ENCODE data around the gene ATP10A.

Gene ATP10A

GRCh38 chr15:25740383-25741255 lies 122.5 kb downstream of the ATP10A start:
- H3K9me3 Mint-ChIP-seq = no peaks in the 10 kb centered on the region
- H3K27me3 Mint-ChIP-seq (ENCODE audit: low read depth) = no peaks in the 10 kb centered on the region
- no peak overlapping the region for H3K4me3 Mint-ChIP-seq
- H3K27ac Mint-ChIP-seq = peak overlapping the region; percentile 41
- DNase-seq (ENCODE audit: low spot score) = no peak
- H3K36me3 Mint-ChIP-seq (ENCODE audit: low read depth) = peaks cover 8% of the 10 kb centered on the region
- H3K4me1 Mint-ChIP-seq (ENCODE audit: low read depth) = peaks cover 19% of the 10 kb centered on the region

GRCh38 chr15:25739687-25740121 lies 123.4 kb downstream of the ATP10A start:
- Mint-ChIP-seq H3K9me3 (no peaks in the 10 kb centered on the region), H3K4me1 (ENCODE audit: low read depth) (peaks cover 19% of the 10 kb centered on the region), H3K4me3 (no peak overlapping the region), H3K36me3 (ENCODE audit: low read depth) (peaks cover 10% of the 10 kb centered on the region), H3K27ac (peak overlapping the region; percentile 8), H3K27me3 (ENCODE audit: low read depth) (no peaks in the 10 kb centered on the region)
- DNase-seq (ENCODE audit: low spot score) = peak; percentile 17

GRCh38 chr15:25738171-25738965 lies 124.8 kb downstream of the ATP10A start:
- H3K27ac Mint-ChIP-seq = no peak overlapping the region
- peaks cover 17% of the 10 kb centered on the region for H3K4me1 Mint-ChIP-seq (ENCODE audit: low read depth)
- no peaks in the 10 kb centered on the region for H3K9me3 Mint-ChIP-seq
- H3K27me3 Mint-ChIP-seq (ENCODE audit: low read depth) = no peaks in the 10 kb centered on the region
- H3K36me3 Mint-ChIP-seq (ENCODE audit: low read depth) = peaks cover 8% of the 10 kb centered on the region
- no peak overlapping the region for H3K4me3 Mint-ChIP-seq
- DNase-seq (ENCODE audit: low spot score) = no peak

GRCh38 chr15:25737218-25737643 lies 125.9 kb downstream of the ATP10A start:
- Mint-ChIP-seq H3K27ac (no peak overlapping the region), H3K27me3 (ENCODE audit: low read depth) (no peaks in the 10 kb centered on the region)
- DNase-seq (ENCODE audit: low spot score) = no peak

DNA sequence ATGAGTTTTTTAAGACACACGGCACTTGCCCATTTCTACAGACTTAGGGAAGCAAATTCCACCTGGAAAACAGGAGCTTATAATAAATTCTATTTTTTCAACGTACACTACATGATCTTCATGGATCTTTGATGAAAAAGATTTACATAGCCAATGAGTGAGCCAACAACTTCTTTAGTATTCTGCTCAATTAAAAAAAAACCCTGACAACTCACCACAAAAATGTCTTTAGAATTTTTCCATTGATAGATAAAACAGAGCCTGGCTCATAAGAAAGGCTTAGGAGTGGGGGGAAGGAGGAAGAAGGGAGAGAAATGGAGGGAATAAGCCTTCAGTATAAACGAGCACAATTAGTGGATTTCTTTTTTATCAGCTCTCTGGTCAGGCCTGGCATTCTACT lies 126.7 kb downstream of the ATP10A start:
- no peak overlapping the region for H3K27ac Mint-ChIP-seq
- H3K9me3 Mint-ChIP-seq = no peaks in the 10 kb centered on the region
- H3K36me3 Mint-ChIP-seq (ENCODE audit: low read depth) = peaks cover 8% of the 10 kb centered on the region
- H3K27me3 Mint-ChIP-seq (ENCODE audit: low read depth) = no peaks in the 10 kb centered on the region
- peaks cover 17% of the 10 kb centered on the region for H3K4me1 Mint-ChIP-seq (ENCODE audit: low read depth)
- H3K4me3 Mint-ChIP-seq = no peak overlapping the region
- no peak for DNase-seq (ENCODE audit: low spot score)

More at GRCh38 chr15:25737218-25737643, 125.9 kb downstream of the ATP10A start:
- H3K4me1 Mint-ChIP-seq (ENCODE audit: low read depth) = peaks cover 17% of the 10 kb centered on the region
- no peaks in the 10 kb centered on the region for H3K9me3 Mint-ChIP-seq
- H3K4me3 Mint-ChIP-seq = no peak overlapping the region
- H3K36me3 Mint-ChIP-seq (ENCODE audit: low read depth) = peaks cover 8% of the 10 kb centered on the region

- Mint-ChIP-seq H3K27ac (no peak overlapping the region), H3K4me3 (no peak overlapping the region), H3K4me1 (ENCODE audit: low read depth) (peaks cover 12% of the 10 kb centered on the region), H3K27me3 (ENCODE audit: low read depth) (no peaks in the 10 kb centered on the region), H3K9me3 (no peaks in the 10 kb centered on the region), H3K36me3 (ENCODE audit: low read depth) (peaks cover 8% of the 10 kb centered on the region)
- no peak for DNase-seq (ENCODE audit: low spot score)
Measured at GRCh38 chr15:25735550-25736384, 127.4 kb downstream of the ATP10A start.

DNA sequence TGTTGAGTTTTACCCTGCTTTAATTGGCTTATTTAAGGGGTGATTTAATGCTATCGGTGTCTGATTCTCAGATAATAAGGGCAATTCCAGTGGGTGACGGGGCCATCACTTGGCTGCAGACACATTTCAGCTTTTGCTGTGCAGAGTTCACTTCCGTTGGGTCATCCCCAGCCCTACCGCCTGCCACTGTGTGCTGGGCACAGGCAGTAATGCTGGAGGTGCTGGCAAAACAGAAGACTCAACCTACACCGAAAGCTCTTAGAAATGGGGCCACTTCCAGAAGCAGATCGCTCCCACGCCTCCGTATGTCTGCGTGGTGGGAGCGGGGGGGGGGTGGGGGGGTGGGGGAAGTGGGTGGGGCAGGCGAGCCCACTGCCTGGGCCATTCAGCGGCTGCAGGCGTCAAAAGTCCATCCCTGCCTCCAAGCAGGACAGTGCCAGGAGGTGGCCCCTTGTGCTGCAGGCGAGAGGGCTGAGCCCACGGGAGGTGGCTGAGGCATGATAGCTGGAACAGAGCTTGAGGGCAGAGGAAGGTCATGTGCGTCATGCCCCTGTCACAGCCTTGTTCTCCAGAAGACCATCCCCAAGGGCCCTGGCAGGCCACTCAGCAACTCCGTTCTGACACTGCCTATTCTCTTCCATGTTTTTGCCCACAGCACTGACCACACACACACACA lies 128.3 kb downstream of the ATP10A start:
- H3K27me3 Mint-ChIP-seq (ENCODE audit: low read depth) = no peaks in the 10 kb centered on the region
- H3K9me3 Mint-ChIP-seq = no peaks in the 10 kb centered on the region
- H3K27ac Mint-ChIP-seq = no peak overlapping the region
- H3K4me1 Mint-ChIP-seq (ENCODE audit: low read depth) = peaks cover 7% of the 10 kb centered on the region
- DNase-seq (ENCODE audit: low spot score) = no peak
- H3K36me3 Mint-ChIP-seq (ENCODE audit: low read depth) = peaks cover 7% of the 10 kb centered on the region
- H3K4me3 Mint-ChIP-seq = no peak overlapping the region

DNA sequence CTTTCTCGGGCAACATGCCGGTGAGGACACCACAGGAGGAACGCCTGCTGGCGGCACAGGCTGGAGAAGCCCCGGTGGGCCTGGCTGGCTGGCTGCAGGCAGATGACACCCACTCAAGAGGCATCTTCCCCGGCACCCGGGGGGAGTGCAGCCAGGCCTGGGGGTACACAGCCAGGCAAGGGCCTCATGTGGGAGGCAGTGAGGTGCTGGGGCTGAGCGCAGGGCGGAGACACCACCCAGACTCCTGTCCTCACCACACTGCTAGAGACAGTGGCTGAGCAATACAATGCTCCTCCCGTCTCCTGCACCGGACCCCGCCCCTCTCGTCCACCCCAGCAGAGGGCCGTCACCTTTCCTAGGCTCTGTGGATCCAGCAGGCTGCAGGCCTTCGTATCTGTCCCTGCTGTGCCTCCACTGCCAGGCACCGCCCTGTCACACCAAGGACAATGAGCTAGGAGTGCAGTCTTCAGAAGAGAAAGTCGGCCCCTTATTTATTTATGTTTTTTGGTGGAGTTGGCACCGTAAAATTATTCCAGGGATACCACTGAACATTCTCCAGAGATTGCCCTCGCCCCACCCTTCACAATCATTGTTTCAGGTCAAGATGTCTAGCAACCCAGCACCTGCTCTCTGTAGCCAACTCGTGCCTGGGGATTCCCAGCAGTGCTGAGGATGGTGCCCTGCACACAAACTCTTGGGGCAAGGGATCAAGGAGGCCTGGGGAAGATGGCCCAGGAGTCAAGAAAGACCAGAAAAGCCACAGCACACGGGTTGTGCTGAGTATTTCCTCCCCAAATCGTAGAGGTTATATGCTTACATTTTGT lies 129.1 kb downstream of the ATP10A start:
- no peaks in the 10 kb centered on the region for H3K9me3 Mint-ChIP-seq
- no peak for DNase-seq (ENCODE audit: low spot score)
- no peaks in the 10 kb centered on the region for H3K4me1 Mint-ChIP-seq (ENCODE audit: low read depth)
- H3K4me3 Mint-ChIP-seq = no peak overlapping the region
- H3K27me3 Mint-ChIP-seq (ENCODE audit: low read depth) = no peaks in the 10 kb centered on the region
- no peak overlapping the region for H3K27ac Mint-ChIP-seq
- H3K36me3 Mint-ChIP-seq (ENCODE audit: low read depth) = peaks cover 8% of the 10 kb centered on the region

- peaks cover 8% of the 10 kb centered on the region for H3K36me3 Mint-ChIP-seq (ENCODE audit: low read depth)
- H3K27me3 Mint-ChIP-seq (ENCODE audit: low read depth) = no peaks in the 10 kb centered on the region
- H3K27ac Mint-ChIP-seq = no peak overlapping the region
- no peak overlapping the region for H3K4me3 Mint-ChIP-seq
- H3K9me3 Mint-ChIP-seq = no peaks in the 10 kb centered on the region
- no peak for DNase-seq (ENCODE audit: low spot score)
- no peaks in the 10 kb centered on the region for H3K4me1 Mint-ChIP-seq (ENCODE audit: low read depth)
Measured at GRCh38 chr15:25733036-25733855, 129.9 kb downstream of the ATP10A start.

- Mint-ChIP-seq H3K4me1 (ENCODE audit: low read depth) (no peaks in the 10 kb centered on the region), H3K27ac (peak overlapping the region; percentile 52), H3K27me3 (ENCODE audit: low read depth) (no peaks in the 10 kb centered on the region), H3K9me3 (no peaks in the 10 kb centered on the region), H3K4me3 (no peak overlapping the region), H3K36me3 (ENCODE audit: low read depth) (peaks cover 11% of the 10 kb centered on the region)
- no peak for DNase-seq (ENCODE audit: low spot score)
Measured at GRCh38 chr15:25732191-25732590, 130.9 kb downstream of the ATP10A start.

DNA sequence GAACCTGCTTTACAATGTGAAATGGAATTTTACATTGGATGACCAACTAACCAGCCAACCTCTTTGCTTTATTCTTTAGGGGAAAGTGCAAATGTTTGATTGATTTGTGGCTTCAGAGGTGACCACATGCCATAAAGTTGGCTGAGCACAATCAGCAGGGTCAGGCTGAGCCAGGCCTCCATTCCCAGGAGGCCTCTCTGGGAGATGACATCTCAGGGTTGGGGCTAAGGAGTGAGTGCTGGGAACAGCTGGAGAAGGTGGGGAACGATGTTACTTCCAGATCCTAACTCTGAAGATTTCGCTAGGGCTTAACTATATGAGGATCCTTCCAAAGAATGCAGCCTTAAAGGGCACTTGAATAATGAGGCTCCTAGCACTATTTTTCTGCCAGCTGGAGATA lies 131.7 kb downstream of the ATP10A start:
- Mint-ChIP-seq H3K4me1 (ENCODE audit: low read depth) (no peaks in the 10 kb centered on the region), H3K36me3 (ENCODE audit: low read depth) (peaks cover 13% of the 10 kb centered on the region), H3K9me3 (no peaks in the 10 kb centered on the region), H3K27ac (no peak overlapping the region), H3K27me3 (ENCODE audit: low read depth) (no peaks in the 10 kb centered on the region), H3K4me3 (no peak overlapping the region)
- DNase-seq (ENCODE audit: low spot score) = no peak

GRCh38 chr15:25730918-25731317 lies 132.2 kb downstream of the ATP10A start:
- DNase-seq (ENCODE audit: low spot score) = no peak
- H3K4me1 Mint-ChIP-seq (ENCODE audit: low read depth) = no peaks in the 10 kb centered on the region
- H3K4me3 Mint-ChIP-seq = no peak overlapping the region
- H3K27ac Mint-ChIP-seq = no peak overlapping the region
- H3K36me3 Mint-ChIP-seq (ENCODE audit: low read depth) = peaks cover 13% of the 10 kb centered on the region
- no peaks in the 10 kb centered on the region for H3K27me3 Mint-ChIP-seq (ENCODE audit: low read depth)
- no peaks in the 10 kb centered on the region for H3K9me3 Mint-ChIP-seq

Data from T-helper 2 cell treated with Interferon-gamma antibody and Interleukin-4, amounts not matched to agents 5 μg/mL and 100 μg/mL, for 36 hours (primary cell).